Stimulated activated naive B cell treated with anti-CD40 and anti-IgM and Interleukin-4, amounts not matched to agents 10 μg/mL and 1 μg/mL and 100 μg/mL, for 72 hours (primary cell): Measurements from ENCODE around the gene HNRNPLL.

Experiments used
- ATAC-seq, 2 donors: fragments of 150-1000 bp; cut with Tn5 transposase; replicated peaks; 2 replicates each; pipeline ENCODE4 v1.10.0; 2021; ENCODE audit warnings: moderate library complexity in 1 of 2
- DNase-seq: peaks from one replicate; pipeline ENCODE4 v3.0.0; 2021
- H3K27ac Mint-ChIP-seq: one replicate; pipeline ENCODE4 v1.8.0; 2022; ENCODE audit warnings: mild to moderate bottlenecking, mixed read lengths
- H3K27me3 Mint-ChIP-seq, 2 donors: one replicate each; pipeline ENCODE4 v1.8.0; 2022; ENCODE audit warnings: mixed read lengths in 2 of 2
- H3K36me3 Mint-ChIP-seq, 2 donors: one replicate each; pipeline ENCODE4 v1.8.0; 2022; ENCODE audit warnings: mixed read lengths in 2 of 2, mild to moderate bottlenecking in 1 of 2
- H3K4me1 Mint-ChIP-seq, 2 donors: one replicate each; pipeline ENCODE4 v1.8.0; 2022; ENCODE audit warnings: mixed read lengths in 2 of 2, mild to moderate bottlenecking in 1 of 2
- H3K4me3 Mint-ChIP-seq, 2 donors: one replicate each; pipeline ENCODE4 v1.8.0; 2022; ENCODE audit warnings: mild to moderate bottlenecking in 2 of 2, mixed read lengths in 2 of 2, moderate library complexity in 1 of 2
- H3K9me3 Mint-ChIP-seq, 2 donors: one replicate each; pipeline ENCODE4 v1.8.0; 2022; ENCODE audit warnings: mixed read lengths in 2 of 2, mild to moderate bottlenecking in 1 of 2

The HNRNPLL gene

GRCh38 chr2:38592951-38593350 is 9.8 kb downstream of the HNRNPLL start:
- H3K27me3 Mint-ChIP-seq: peaks cover 21 to 26% of the 10 kb centered on the region in 2 donors
- no peak overlapping the region for H3K4me3 Mint-ChIP-seq
- H3K9me3 Mint-ChIP-seq: peaks cover under 1% of the 10 kb centered on the region in 2 donors
- H3K4me1 Mint-ChIP-seq: peaks cover 2 to 10% of the 10 kb centered on the region in 2 donors
- no peak for ATAC-seq
- H3K36me3 Mint-ChIP-seq: peaks cover 4 to 13% of the 10 kb centered on the region in 2 donors
- no peak overlapping the region for H3K27ac Mint-ChIP-seq
- no peak for DNase-seq

GRCh38 chr2:38591152-38591551 is 11.6 kb downstream of the HNRNPLL start:
- no peak for DNase-seq
- Mint-ChIP-seq H3K27me3 (peaks cover 15 to 20% of the 10 kb centered on the region in 2 donors), H3K4me1 (peaks cover 2 to 12% of the 10 kb centered on the region in 2 donors), H3K27ac (no peak overlapping the region), H3K36me3 (peaks cover 5 to 20% of the 10 kb centered on the region in 2 donors), H3K9me3 (peaks cover 3% of the 10 kb centered on the region in 2 donors), H3K4me3 (no peak overlapping the region)
- no peak for ATAC-seq

DNA sequence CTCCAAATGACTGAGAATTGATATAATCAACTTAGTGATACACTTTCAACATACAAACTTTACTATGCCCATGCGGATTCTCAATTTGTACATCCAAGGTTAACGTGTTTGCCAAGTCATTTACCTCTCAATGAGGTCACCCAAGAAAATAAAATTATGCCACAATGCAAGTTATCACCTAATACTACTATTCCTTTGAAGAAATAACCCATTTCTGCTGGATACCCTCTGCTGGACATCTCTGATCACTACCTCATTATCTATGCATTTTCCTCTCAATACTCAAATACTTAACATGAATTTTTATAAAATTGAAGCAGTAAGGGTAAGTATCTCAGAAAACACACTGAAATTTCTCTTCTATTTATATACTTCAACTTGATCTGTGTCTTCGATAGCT is 12.7 kb downstream of the HNRNPLL start:
- Mint-ChIP-seq H3K27me3 (peaks cover 11 to 15% of the 10 kb centered on the region in 2 donors), H3K36me3 (peaks cover 3 to 17% of the 10 kb centered on the region in 2 donors), H3K27ac (no peak overlapping the region), H3K4me3 (no peak overlapping the region), H3K9me3 (peaks cover 3% of the 10 kb centered on the region in 2 donors), H3K4me1 (peaks cover 0 to 5% of the 10 kb centered on the region in 2 donors)
- no peak for DNase-seq
- ATAC-seq: no peak

DNA sequence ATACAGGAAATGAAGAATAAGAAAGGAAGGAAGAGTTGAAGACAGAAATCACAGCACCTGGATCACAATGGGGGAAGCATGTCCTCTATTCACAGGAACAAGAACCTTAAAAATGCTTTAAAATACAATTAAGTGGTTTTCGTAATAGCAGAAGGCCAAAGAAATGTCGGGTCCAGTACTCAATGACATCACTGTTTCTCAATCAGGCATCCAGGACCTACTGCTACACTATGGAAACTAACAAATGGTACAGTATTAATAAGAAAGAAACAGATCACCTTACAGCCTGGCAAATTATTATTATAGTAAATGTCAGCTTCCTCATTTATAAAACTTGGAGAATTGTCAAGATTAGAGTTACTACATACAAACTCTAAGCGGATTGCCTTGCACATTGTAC is 15.8 kb downstream of the HNRNPLL start:
- H3K27me3 Mint-ChIP-seq: peaks cover 4 to 6% of the 10 kb centered on the region in 2 donors
- no peak overlapping the region for H3K27ac Mint-ChIP-seq
- H3K9me3 Mint-ChIP-seq: peaks cover 3% of the 10 kb centered on the region in 2 donors
- H3K36me3 Mint-ChIP-seq: peaks cover 3 to 13% of the 10 kb centered on the region in 2 donors
- DNase-seq: no peak
- H3K4me1 Mint-ChIP-seq: peaks cover 0 to 5% of the 10 kb centered on the region in 2 donors
- no peak overlapping the region for H3K4me3 Mint-ChIP-seq
- no peak for ATAC-seq

GRCh38 chr2:38584881-38585280 is 17.8 kb downstream of the HNRNPLL start:
- H3K4me3 Mint-ChIP-seq: no peak overlapping the region
- DNase-seq (no peak), ATAC-seq (no peak)
- peaks cover 3 to 14% of the 10 kb centered on the region in 2 donors for H3K36me3 Mint-ChIP-seq
- peaks cover 4 to 6% of the 10 kb centered on the region in 2 donors for H3K27me3 Mint-ChIP-seq
- H3K4me1 Mint-ChIP-seq: peaks cover 0 to 5% of the 10 kb centered on the region in 2 donors
- no peak overlapping the region for H3K27ac Mint-ChIP-seq
- H3K9me3 Mint-ChIP-seq: peaks cover 3% of the 10 kb centered on the region in 2 donors

DNA sequence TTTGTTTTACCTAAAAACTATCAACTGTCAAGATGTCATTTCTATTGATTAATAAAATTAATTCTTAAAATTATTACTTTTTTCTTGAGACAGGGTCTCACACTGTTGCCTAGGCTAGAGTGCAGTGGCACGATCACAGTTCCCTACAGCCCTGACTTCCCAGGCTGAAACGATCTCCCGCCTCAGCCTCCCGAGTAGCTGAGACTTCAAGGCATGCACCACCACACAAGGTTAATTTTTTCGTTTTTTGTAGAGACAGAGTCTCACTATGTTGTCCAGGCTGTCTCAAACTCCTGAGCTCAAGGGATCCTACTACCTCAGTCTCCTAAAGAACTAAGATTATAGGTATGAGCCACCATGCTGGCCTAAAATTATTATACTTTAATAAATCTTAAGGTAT is 18.7 kb downstream of the HNRNPLL start:
- H3K4me3 Mint-ChIP-seq: no peak overlapping the region
- H3K27ac Mint-ChIP-seq: no peak overlapping the region

GRCh38 chr2:38583524-38583923 is 19.2 kb downstream of the HNRNPLL start:
- peaks cover 3 to 14% of the 10 kb centered on the region in 2 donors for H3K36me3 Mint-ChIP-seq
- ATAC-seq (no peak), DNase-seq (no peak)
- H3K9me3 Mint-ChIP-seq: peaks cover 3% of the 10 kb centered on the region in 2 donors
- peaks cover 4 to 6% of the 10 kb centered on the region in 2 donors for H3K27me3 Mint-ChIP-seq
- H3K27ac Mint-ChIP-seq: no peak overlapping the region
- peaks cover 0 to 5% of the 10 kb centered on the region in 2 donors for H3K4me1 Mint-ChIP-seq
- no peak overlapping the region for H3K4me3 Mint-ChIP-seq

More for the DNA sequence above, 18.7 kb downstream of the HNRNPLL start:
- Mint-ChIP-seq H3K9me3 (peaks cover 3% of the 10 kb centered on the region in 2 donors), H3K36me3 (peaks cover 3 to 14% of the 10 kb centered on the region in 2 donors), H3K4me1 (peaks cover 0 to 5% of the 10 kb centered on the region in 2 donors), H3K27me3 (peaks cover 4 to 6% of the 10 kb centered on the region in 2 donors)
- DNase-seq (no peak), ATAC-seq (no peak)

GRCh38 chr2:38581193-38582147 is 21.3 kb downstream of the HNRNPLL start:
- peaks cover 0 to 8% of the 10 kb centered on the region in 2 donors for H3K36me3 Mint-ChIP-seq

GRCh38 chr2:38580115-38580636 is 22.6 kb downstream of the HNRNPLL start:
- DNase-seq (no peak), ATAC-seq (no peak)
- Mint-ChIP-seq H3K4me1 (no peaks in the 10 kb centered on the region), H3K27me3 (no peaks in the 10 kb centered on the region), H3K27ac (no peak overlapping the region), H3K9me3 (no peaks in the 10 kb centered on the region), H3K4me3 (no peak overlapping the region), H3K36me3 (peaks cover 0 to 5% of the 10 kb centered on the region in 2 donors)

More at GRCh38 chr2:38581193-38582147, 21.3 kb downstream of the HNRNPLL start:
- Mint-ChIP-seq H3K4me3 (no peak overlapping the region), H3K27ac (no peak overlapping the region), H3K27me3 (no peaks in the 10 kb centered on the region), H3K4me1 (no peaks in the 10 kb centered on the region), H3K9me3 (no peaks in the 10 kb centered on the region)
- DNase-seq: no peak
- peak; percentile 65 to 78 for ATAC-seq

- DNase-seq: no peak
- no peak for ATAC-seq
- Mint-ChIP-seq H3K36me3 (peaks cover 0 to 5% of the 10 kb centered on the region in 2 donors), H3K27me3 (no peaks in the 10 kb centered on the region), H3K4me1 (peaks cover 3 to 4% of the 10 kb centered on the region in 2 donors), H3K4me3 (no peak overlapping the region), H3K9me3 (no peaks in the 10 kb centered on the region), H3K27ac (no peak overlapping the region)
These were observed 23.9 kb downstream of the HNRNPLL start for GRCh38 chr2:38578832-38579231.

DNA sequence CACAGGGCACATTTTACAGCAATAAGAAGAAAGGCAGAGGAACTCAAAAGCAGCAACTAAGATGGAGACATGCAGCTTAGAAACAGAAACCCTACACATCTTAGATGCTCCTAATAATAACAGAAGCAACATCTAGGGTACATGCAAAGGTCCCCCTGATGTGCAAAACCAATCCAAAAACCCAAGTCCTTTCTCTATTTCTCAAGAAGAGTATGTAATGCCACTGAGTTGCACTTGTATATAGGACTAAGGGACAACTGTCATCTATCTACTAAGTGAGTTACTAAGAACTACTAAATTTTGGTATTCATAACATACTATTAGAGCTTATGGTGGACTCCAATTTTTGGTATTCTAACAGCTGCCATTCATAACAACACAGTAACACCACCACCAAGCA is 28.4 kb downstream of the HNRNPLL start:
- peaks cover 5 to 9% of the 10 kb centered on the region in 2 donors for H3K36me3 Mint-ChIP-seq
- no peak overlapping the region for H3K27ac Mint-ChIP-seq
- no peak overlapping the region for H3K4me3 Mint-ChIP-seq
- no peaks in the 10 kb centered on the region for H3K27me3 Mint-ChIP-seq
- H3K4me1 Mint-ChIP-seq: peaks cover 6 to 10% of the 10 kb centered on the region in 2 donors
- no peaks in the 10 kb centered on the region for H3K9me3 Mint-ChIP-seq
- DNase-seq (no peak), ATAC-seq (no peak)

GRCh38 chr2:38572167-38572566 is 30.6 kb downstream of the HNRNPLL start:
- Mint-ChIP-seq H3K4me3 (no peak overlapping the region), H3K27me3 (no peaks in the 10 kb centered on the region), H3K27ac (no peak overlapping the region), H3K36me3 (peaks cover 5 to 11% of the 10 kb centered on the region in 2 donors), H3K9me3 (no peaks in the 10 kb centered on the region), H3K4me1 (peaks cover 6 to 10% of the 10 kb centered on the region in 2 donors)
- DNase-seq (no peak), ATAC-seq (no peak)

DNA sequence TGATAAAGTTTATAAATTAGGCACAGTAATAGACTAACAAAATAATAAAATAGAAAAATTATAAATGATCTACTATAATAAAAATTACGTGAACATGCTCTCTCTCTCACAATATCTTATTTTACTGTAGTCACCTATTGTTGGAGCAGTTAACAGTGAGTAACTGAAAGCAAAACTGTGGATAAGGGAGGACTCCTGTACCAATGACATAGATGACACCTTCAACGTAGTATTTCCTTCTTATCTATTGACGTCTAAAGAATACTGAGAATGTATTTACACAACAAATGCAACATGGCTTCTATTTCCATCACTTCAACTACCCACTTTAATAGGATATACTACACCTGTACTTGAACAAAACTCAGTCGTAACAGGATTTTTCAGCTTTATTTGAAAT is 31.5 kb downstream of the HNRNPLL start:
- ATAC-seq (no peak), DNase-seq (no peak)
- Mint-ChIP-seq H3K36me3 (peaks cover 8 to 11% of the 10 kb centered on the region in 2 donors), H3K27me3 (no peaks in the 10 kb centered on the region), H3K4me1 (peaks cover 6 to 10% of the 10 kb centered on the region in 2 donors), H3K9me3 (no peaks in the 10 kb centered on the region), H3K4me3 (no peak overlapping the region), H3K27ac (no peak overlapping the region)

DNA sequence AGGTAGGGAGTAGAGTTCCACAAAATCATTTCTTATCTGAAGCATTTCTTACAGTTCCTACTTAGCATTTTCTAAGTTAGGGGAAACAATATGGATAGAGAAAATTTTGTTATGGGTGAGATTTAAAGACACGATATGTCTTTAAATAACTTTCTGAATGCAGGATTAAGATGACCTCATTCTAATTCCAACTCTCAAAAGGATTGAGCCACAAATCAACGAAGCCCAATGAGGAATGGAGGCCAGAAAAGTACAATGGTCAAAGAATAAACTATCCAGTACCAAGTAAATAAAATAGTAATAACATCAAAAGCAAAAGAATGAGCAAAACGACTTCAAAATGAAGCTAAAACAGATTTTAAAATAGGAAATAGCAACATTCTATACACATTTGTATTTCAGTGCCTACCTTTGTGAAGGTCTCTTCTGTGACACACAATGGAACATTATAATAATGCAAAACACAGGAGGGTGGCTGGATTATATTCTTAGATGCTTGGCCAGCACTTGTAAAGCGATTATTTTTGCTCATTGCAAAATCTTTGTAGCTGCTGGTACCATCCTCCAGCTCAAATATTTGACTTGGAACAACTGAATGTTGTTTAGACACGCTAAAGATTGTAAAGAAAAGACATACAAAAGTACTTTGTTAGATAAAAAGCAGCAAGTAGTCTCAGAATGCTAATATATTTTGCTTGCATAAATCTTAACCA is 33.8 kb downstream of the HNRNPLL start:
- H3K9me3 Mint-ChIP-seq: no peaks in the 10 kb centered on the region
- ATAC-seq (no peak), DNase-seq (no peak)
- H3K27me3 Mint-ChIP-seq: no peaks in the 10 kb centered on the region
- H3K4me3 Mint-ChIP-seq: no peak overlapping the region
- H3K36me3 Mint-ChIP-seq: peaks cover 12 to 15% of the 10 kb centered on the region in 2 donors
- peaks cover 3 to 6% of the 10 kb centered on the region in 2 donors for H3K4me1 Mint-ChIP-seq
- no peak overlapping the region for H3K27ac Mint-ChIP-seq
